GM13976 (cell line): ENCODE measurements around the gene CRY1.

Source experiments
- DNase-seq: peaks from one replicate; pipeline ENCODE4 v3.0.0; 2012; ENCODE audit warnings: low spot score
- in situ Hi-C: fragments of 300-500 bp; cut with MboI; formaldehyde crosslinking; loops from one replicate; pipeline ENCODE4 v1.12.0; 2022; ENCODE audit warnings: low sequenced_read_pairs, mixed read lengths, inconsistent platforms; ENCODE audit not compliant: unreplicated experiment
- TF ChIP-seq, protein P1 (sequence below): IDR thresholded peaks from 2 replicates; pipeline ENCODE4 v1.5.1; 2012; ENCODE audit warnings: borderline replicate concordance, mild to moderate bottlenecking; ENCODE audit not compliant: insufficient read depth; ENCODE audit errors: extremely low read depth, missing control alignments, control extremely low read depth

The CRY1 gene

DNA sequence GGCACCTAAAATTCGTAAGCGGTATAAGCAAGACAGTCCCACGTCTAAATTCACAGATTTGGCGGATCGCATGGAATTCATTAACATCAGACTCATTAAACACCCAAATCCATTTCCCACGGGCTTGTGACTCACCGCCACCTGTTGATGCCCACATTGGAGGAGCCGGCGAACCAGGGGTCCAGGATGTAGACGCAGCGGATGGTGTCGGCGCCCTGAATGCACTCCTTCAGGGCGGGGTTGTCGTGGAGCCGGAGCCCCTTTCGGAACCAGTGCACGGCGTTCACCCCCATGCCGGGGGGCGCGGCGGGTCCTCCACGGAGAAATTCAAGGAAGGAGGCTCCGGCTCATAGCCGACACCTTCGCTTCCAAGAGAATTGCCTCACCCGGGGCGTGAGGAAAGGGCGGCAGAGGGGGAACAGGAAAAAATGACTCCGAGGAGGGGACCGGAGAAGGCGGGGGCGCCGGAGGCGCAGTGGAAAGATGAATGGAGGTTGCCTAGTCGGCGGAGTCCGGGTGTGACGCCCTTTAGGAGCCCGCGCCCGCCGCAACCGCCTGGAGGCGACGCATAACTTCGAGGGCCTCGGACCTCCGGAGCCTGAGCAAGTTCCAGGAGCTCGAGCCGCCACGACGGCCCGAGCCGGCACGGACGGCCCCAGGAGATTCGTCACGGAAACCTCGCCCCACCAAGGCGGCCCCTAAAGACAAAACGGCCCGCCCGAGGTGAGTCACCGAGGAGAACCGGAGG is 506 bp downstream of the CRY1 start:
- in situ Hi-C loops, result no loop called here
- DNase-seq, result no peak
- TF ChIP-seq, protein P1, sequence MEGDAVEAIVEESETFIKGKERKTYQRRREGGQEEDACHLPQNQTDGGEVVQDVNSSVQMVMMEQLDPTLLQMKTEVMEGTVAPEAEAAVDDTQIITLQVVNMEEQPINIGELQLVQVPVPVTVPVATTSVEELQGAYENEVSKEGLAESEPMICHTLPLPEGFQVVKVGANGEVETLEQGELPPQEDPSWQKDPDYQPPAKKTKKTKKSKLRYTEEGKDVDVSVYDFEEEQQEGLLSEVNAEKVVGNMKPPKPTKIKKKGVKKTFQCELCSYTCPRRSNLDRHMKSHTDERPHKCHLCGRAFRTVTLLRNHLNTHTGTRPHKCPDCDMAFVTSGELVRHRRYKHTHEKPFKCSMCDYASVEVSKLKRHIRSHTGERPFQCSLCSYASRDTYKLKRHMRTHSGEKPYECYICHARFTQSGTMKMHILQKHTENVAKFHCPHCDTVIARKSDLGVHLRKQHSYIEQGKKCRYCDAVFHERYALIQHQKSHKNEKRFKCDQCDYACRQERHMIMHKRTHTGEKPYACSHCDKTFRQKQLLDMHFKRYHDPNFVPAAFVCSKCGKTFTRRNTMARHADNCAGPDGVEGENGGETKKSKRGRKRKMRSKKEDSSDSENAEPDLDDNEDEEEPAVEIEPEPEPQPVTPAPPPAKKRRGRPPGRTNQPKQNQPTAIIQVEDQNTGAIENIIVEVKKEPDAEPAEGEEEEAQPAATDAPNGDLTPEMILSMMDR, result no peak

DNA sequence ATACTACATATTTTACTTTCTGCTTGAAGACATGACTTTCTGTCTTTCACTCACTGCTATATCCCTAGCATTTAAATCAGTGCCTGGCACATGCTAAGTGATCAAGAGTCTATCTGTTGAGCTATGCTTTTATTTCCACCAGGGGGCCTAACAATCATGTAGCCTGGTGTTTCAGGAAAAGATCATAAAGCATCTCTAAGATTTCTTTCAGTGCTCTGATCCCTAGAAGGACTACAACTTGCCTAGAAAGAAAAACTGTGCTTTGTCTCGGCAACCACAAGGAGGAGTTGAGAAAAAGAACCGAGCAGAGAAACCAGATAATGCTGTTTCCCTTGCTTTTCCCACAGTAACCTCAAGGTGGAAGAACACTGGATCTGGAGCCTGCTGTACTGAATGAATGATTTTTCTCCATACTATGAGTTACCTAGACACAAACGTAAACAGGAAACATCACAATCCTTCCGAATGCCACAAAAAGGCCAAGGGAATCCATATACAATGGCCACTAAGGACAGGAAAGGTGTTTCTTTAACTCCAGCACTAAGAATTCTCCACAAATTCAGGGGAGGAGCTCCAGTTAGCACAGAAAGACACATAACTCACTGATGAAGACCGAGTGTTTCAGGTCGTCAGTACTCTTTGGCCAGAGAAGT is 1.2 kb downstream of the CRY1 start:
- TF ChIP-seq, protein P1, result peak; percentile 38
- in situ Hi-C loops, result no loop called here
- peak; percentile 47 for DNase-seq

DNA sequence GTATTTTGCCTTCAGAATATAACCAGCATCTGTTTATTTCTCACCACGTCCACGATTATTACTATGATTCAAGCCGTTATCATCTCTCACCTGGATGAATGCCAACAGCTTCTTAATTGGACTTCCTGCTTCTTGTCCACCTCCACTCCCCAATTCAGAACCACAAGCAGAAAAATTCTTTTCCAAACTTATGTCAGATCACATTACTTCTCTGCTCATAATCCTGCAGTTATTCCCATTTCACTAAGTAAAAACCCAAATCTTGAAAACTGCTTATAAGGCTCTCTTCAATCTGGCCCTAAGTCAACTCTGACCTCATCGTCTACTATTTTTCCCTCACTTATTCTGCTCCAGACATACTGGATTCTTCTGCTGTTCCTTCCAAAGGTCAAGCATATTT is 2.0 kb downstream of the CRY1 start:
- in situ Hi-C loops, result no loop called here
- no peak for DNase-seq
- TF ChIP-seq, protein P1, result no peak

DNA sequence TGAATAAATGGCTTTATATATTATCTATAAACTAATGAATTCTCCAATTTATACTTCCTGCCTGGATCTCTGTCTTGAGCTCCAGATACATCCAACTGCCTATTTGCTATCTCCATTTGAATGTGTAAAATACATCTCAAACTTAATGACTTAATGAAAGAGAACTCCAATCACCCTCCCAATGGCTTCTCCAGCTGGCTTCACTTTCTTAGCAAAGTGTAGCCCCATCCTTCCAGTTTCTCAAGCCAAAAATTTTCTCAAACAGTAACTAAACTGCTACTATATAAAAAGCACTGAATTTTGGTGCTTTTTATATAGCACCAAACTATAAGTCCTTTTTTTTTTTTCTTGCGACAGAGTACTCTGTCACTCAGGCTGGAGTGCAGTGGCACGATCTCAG is 2.6 kb downstream of the CRY1 start:
- no peak for DNase-seq
- TF ChIP-seq, protein P1, result no peak
- in situ Hi-C loops, result no loop called here

DNA sequence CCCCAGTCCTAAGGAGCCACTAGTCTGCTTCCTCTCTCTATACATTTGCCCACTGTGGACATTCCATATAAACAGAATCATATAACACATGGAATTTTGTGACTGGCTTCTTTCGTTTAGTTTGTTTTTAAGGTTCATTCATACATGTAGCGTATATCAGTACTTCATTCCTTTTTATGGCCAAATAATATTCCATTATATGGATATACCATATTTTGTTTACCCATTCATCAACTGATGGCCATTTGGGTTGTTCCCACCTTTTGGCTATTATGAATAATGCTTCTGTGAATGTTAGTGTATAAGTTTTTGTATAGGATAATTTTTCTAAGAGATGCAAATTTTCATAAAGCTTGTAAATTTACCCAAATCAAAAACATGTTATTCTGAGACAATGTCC is 4.4 kb downstream of the CRY1 start:
- in situ Hi-C loops, result no loop called here
- TF ChIP-seq, protein P1, result no peak
- DNase-seq, result no peak

DNA sequence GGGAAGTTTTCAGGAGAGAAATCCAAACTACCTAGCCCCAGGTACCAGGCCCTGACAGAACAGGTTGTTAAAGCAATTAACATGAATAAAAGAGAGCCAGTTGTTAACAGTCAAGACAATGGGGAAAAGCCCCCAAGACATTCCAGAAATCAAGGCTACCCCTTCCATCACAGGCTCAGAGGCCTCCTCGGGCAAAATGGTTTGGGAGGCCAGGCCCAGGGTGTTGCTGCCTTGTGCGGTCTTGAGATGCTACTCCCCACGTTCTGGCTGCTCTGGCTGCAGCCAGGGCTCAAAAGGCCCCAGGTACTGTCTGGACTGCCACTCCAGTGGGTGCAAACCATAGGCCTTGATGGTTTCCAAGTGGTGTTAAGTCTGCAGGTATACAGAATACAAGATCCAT is 7.0 kb downstream of the CRY1 start:
- in situ Hi-C loops, result no loop called here
- DNase-seq, result no peak
- TF ChIP-seq, protein P1, result no peak
